GM10847 (cell line): ENCODE data around the gene PLCD3.

Experiments used
- POLR2A ChIP-seq: IDR thresholded peaks from 2 replicates; pipeline ENCODE4 v1.6.1; 2011; ENCODE audit not compliant: insufficient read length; ENCODE audit errors: extremely low read depth

The PLCD3 gene

GRCh38 chr17:45129940-45130680 is 2.2 kb downstream of the PLCD3 start:
- TF ChIP-seq POLR2A, result no peak

GRCh38 chr17:45129426-45129939 is 2.8 kb downstream of the PLCD3 start:
- TF ChIP-seq POLR2A, result no peak

GRCh38 chr17:45128989-45129388 is 3.3 kb downstream of the PLCD3 start:
- no peak for TF ChIP-seq POLR2A

- no peak for TF ChIP-seq POLR2A
These were observed 4.0 kb downstream of the PLCD3 start for GRCh38 chr17:45128331-45128730.

- no peak for TF ChIP-seq POLR2A
These were observed 4.6 kb downstream of the PLCD3 start for GRCh38 chr17:45127548-45128300.

- TF ChIP-seq POLR2A, result no peak
These were observed 5.1 kb downstream of the PLCD3 start for GRCh38 chr17:45127207-45127547.

GRCh38 chr17:45125509-45125908 is 6.8 kb downstream of the PLCD3 start:
- no peak for TF ChIP-seq POLR2A

GRCh38 chr17:45123930-45124796 is 8.2 kb downstream of the PLCD3 start:
- no peak for TF ChIP-seq POLR2A

- TF ChIP-seq POLR2A, result no peak
These were observed 9.1 kb downstream of the PLCD3 start for GRCh38 chr17:45123076-45123770.

- no peak for TF ChIP-seq POLR2A
These were observed 11.3 kb downstream of the PLCD3 start for GRCh38 chr17:45121055-45121454.

GRCh38 chr17:45120558-45120957 is 11.8 kb downstream of the PLCD3 start:
- no peak for TF ChIP-seq POLR2A

- TF ChIP-seq POLR2A, result no peak
These were observed 12.4 kb downstream of the PLCD3 start for GRCh38 chr17:45119964-45120363.

GRCh38 chr17:45118691-45119090 is 13.6 kb downstream of the PLCD3 start:
- no peak for TF ChIP-seq POLR2A

GRCh38 chr17:45117848-45118646 is 14.3 kb downstream of the PLCD3 start:
- TF ChIP-seq POLR2A, result no peak
